Vagina (tissue), 2 donors: ENCODE measurements around the gene ATP5MC2. TPM values are rescaled to one million over a fixed set of nuclear protein-coding genes. Genes with fewer than 3 reads are reported as not detected.

Experiments
- DNase-seq, 2 donors: peaks; one replicate each; pipeline ENCODE4 v3.0.0-alpha.2; 2017; ENCODE audit errors: extremely low spot score in 2 of 2
- H3K27ac ChIP-seq: fragments of 200-600 bp; sonication (generic); one replicate; pipeline ENCODE4 v1.5.1; 2019
- H3K27me3 ChIP-seq: fragments of 200-600 bp; sonication (generic); one replicate; pipeline ENCODE4 v1.5.1; 2019
- H3K36me3 ChIP-seq, 2 donors: fragments of 200-600 bp; sonication (generic); one replicate each; pipeline ENCODE4 v1.5.1; 2017 to 2019
- H3K4me1 ChIP-seq: fragments of 200-600 bp; sonication (generic); one replicate; pipeline ENCODE4 v1.5.1; 2019
- H3K4me3 ChIP-seq, 2 donors: fragments of 200-600 bp; sonication (generic); 1 replicate in 1 of 2; 2 replicates in 1 of 2; pipeline ENCODE4 v1.5.1; 2016 to 2019
- H3K9me3 ChIP-seq: fragments of 200-600 bp; sonication (generic); one replicate; pipeline ENCODE4 v1.5.1; 2019
- POLR2A ChIP-seq, 2 donors: fragments of 450-650 bp; IDR thresholded peaks; one replicate each; pipeline ENCODE4 v1.6.1; 2017; ENCODE audit warnings: antibody characterized with exemption in 2 of 2, mild to moderate bottlenecking in 2 of 2, moderate library complexity in 2 of 2
- POLR2AphosphoS5 ChIP-seq, 2 donors: sonication (generic); formaldehyde crosslinking; IDR thresholded peaks; one replicate each; pipeline ENCODE4 v1.9.0; 2017; ENCODE audit warnings: antibody characterized with exemption in 2 of 2, mild to moderate bottlenecking in 2 of 2, low read depth in 1 of 2; ENCODE audit not compliant: insufficient read depth in 1 of 2
- intact Hi-C: fragments of 100-400 bp; cut with DNase I; formaldehyde crosslinking; loops from one replicate; pipeline ENCODE4 v1.15.1; 2023
- total RNA-seq: library from RNA; depleted of rRNA; stranded (reverse); fragments of >200 nt; gene quantifications from one replicate; pipeline ENCODE4 v1.2.3, GENCODE V29; 2016
- TF ChIP-seq, protein P1 (sequence below), 3 experiments: fragments of 450-650 bp in 2 of 3; fragments of 200-600 bp in 1 of 3; sonication (generic) in 1 of 3; IDR thresholded peaks; one replicate each; pipeline ENCODE4 v1.5.1; 2017 to 2019; ENCODE audit warnings: antibody characterized with exemption in 3 of 3, mild to moderate bottlenecking in 2 of 3, moderate library complexity in 2 of 3

The ATP5MC2 gene
- total RNA-seq, 1 donor from 2014 or later = 311 TPM

DNA sequence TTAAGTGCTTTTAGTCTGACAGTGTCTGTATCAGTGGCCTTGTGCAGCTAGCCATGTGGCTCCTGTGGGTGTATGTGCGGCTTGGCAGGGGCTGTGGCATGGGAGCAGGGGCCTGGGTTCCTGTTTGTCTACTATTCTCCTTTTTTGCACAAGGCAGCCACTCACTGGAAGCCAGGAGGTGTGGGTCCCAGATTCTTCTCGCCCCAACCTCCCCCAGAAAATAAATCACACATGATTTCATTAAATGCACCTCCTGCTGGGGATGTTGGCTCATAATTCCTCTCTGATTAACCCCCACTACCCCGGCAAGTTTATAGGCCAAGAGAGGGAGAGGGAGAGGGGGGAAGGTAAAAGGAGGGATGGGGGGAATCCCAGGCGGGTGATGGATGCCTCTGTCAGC is 33.8 kb upstream of the ATP5MC2 start:
- TF ChIP-seq POLR2A (IDR thresholded peaks at IDR 0.05) = no peak
- TF ChIP-seq, protein P1, sequence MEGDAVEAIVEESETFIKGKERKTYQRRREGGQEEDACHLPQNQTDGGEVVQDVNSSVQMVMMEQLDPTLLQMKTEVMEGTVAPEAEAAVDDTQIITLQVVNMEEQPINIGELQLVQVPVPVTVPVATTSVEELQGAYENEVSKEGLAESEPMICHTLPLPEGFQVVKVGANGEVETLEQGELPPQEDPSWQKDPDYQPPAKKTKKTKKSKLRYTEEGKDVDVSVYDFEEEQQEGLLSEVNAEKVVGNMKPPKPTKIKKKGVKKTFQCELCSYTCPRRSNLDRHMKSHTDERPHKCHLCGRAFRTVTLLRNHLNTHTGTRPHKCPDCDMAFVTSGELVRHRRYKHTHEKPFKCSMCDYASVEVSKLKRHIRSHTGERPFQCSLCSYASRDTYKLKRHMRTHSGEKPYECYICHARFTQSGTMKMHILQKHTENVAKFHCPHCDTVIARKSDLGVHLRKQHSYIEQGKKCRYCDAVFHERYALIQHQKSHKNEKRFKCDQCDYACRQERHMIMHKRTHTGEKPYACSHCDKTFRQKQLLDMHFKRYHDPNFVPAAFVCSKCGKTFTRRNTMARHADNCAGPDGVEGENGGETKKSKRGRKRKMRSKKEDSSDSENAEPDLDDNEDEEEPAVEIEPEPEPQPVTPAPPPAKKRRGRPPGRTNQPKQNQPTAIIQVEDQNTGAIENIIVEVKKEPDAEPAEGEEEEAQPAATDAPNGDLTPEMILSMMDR (IDR thresholded peaks at IDR 0.05) = no peak
- no peak for DNase-seq
- Histone ChIP-seq H3K9me3 (no peaks in the 10 kb centered on the region), H3K27ac (no peak overlapping the region), H3K27me3 (no peaks in the 10 kb centered on the region), H3K4me1 (no peaks in the 10 kb centered on the region), H3K36me3 (peaks cover 0 to 26% of the 10 kb centered on the region in 2 donors), H3K4me3 (no peak overlapping the region)
- intact Hi-C loops = no loop called here

DNA sequence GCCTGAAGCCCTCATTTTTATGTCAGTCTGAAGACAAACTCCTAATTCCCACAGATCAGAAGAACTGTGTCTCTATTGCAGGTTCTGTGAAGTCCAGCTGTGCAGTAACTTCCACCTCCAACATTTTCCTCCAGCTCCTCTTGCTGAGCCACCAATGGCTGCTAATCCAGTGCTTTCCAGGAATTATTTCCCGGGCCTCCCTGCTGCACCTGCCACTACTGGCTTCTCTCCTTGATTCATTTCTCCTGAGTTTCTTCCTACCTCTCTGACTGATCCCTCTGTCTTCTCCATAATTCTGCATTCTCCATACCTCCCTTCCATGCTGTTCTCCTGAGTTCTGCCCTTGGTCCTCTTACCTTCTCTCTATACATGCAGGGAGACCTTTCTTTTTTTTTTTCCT is 30.2 kb upstream of the ATP5MC2 start:
- Histone ChIP-seq H3K4me1 (no peaks in the 10 kb centered on the region), H3K9me3 (no peaks in the 10 kb centered on the region), H3K36me3 (no peaks in the 10 kb centered on the region), H3K27me3 (no peaks in the 10 kb centered on the region), H3K4me3 (no peak overlapping the region), H3K27ac (no peak overlapping the region)
- DNase-seq = no peak
- intact Hi-C loops = no loop called here
- TF ChIP-seq POLR2A (IDR thresholded peaks at IDR 0.05) = no peak

DNA sequence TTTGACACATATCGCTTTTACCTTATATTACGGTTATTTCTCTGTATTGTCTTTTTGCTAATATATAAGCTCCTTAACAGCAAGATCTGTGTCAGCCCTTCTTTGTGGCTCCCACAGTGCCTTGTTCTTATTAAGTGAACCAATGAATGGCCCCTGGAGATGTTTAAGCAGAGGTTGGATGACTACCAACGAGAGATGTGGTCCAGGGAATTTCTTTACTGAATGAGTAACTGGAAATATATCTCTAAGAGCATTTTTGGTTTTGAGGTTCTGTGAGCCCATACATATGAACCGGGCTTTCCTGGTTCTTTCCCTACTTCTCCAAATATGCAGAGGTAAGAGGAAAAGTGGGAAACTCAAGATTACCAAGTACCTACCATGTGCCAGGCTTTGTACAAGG is 27.9 kb upstream of the ATP5MC2 start:
- Histone ChIP-seq H3K36me3 (no peaks in the 10 kb centered on the region), H3K4me3 (no peak overlapping the region), H3K27me3 (no peaks in the 10 kb centered on the region), H3K9me3 (no peaks in the 10 kb centered on the region), H3K4me1 (no peaks in the 10 kb centered on the region), H3K27ac (no peak overlapping the region)
- intact Hi-C loops = loop anchor here (2.0 kb wide), 1 partner anchor 43 kb away; no protein-coding TSS in a partner anchor
- no peak for DNase-seq
- TF ChIP-seq POLR2AphosphoS5 (IDR thresholded peaks at IDR 0.05; ENCODE audit: insufficient read depth in 1 of 2, low read depth in 1 of 2) (no peak), POLR2A (IDR thresholded peaks at IDR 0.05) (no peak)

DNA sequence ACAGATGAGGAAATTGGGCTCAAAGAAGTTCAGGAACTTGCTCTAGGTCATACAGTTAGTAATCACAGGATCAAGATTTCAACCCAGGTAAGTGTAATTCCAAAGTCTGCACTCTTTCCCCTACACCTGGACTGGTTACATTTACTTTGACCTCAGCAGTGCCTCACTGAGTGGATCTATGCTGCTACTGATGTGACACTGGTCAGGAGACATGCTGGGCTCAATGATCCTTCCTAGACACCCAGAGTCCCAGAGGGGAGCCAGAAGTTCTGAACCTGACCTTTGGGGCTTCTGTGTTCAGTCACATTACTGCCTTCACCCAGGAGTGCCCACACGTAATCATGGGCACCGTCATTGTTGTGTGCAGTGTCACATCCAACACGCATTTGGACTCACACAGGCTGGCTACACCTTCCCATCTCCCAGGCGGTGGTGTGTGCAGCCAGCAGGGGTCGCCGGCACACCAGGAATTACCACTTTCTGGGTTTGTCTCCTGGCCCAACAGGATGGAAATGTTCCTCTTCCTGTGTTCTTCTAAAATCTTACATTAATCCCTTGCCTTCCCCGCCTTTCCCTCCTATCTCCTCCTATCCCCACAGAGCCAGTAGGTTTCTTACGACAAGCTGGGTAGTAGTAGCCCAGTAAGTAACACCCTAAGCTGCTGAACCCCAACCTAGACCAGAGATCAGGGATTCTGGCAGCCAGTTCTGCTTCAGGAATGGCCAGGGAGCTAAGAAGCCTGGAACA is 25.8 kb upstream of the ATP5MC2 start:
- Histone ChIP-seq H3K27ac (no peak overlapping the region), H3K4me1 (peaks cover 9% of the 10 kb centered on the region), H3K9me3 (no peaks in the 10 kb centered on the region), H3K36me3 (no peaks in the 10 kb centered on the region), H3K27me3 (no peaks in the 10 kb centered on the region), H3K4me3 (no peak overlapping the region)
- TF ChIP-seq POLR2AphosphoS5 (IDR thresholded peaks at IDR 0.05; ENCODE audit: insufficient read depth in 1 of 2, low read depth in 1 of 2) (peak in 1 of 2 donors; percentile 26), POLR2A (IDR thresholded peaks at IDR 0.05) (no peak)
- TF ChIP-seq, protein P1 (IDR thresholded peaks at IDR 0.05) = peak; percentile 66 to 86 (median 84)
- DNase-seq = no peak
- intact Hi-C loops = loop anchor here (2.0 kb wide), 1 partner anchor 45 kb away; no protein-coding TSS in a partner anchor

DNA sequence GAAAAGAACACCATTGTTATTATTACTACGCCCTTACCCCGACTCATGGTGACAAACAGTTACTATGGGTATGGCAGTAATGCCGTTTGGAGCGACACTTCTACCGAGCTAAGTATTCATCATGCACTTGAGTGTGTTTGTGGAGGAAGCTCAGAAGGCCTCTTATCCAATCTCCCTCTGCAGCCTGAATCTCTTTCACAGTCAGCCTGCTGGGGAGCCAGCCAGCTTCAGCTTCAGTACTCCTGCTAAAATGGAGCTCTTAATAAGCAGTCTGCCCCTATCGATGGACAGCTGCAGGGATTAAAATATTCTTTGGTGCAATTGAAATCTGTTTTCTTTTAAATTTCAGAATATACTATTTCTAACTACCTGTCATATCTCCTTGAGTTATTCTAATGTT is 24.7 kb upstream of the ATP5MC2 start:
- Histone ChIP-seq H3K27ac (no peak overlapping the region), H3K4me1 (peaks cover 20% of the 10 kb centered on the region), H3K27me3 (peaks cover 3% of the 10 kb centered on the region), H3K9me3 (no peaks in the 10 kb centered on the region), H3K36me3 (no peaks in the 10 kb centered on the region), H3K4me3 (no peak overlapping the region)
- no peak for DNase-seq
- intact Hi-C loops = no loop called here
- no peak for TF ChIP-seq POLR2AphosphoS5 (IDR thresholded peaks at IDR 0.05; ENCODE audit: insufficient read depth in 1 of 2, low read depth in 1 of 2)
- TF ChIP-seq POLR2A (IDR thresholded peaks at IDR 0.05) = no peak
- TF ChIP-seq, protein P1 (IDR thresholded peaks at IDR 0.05) = no peak

DNA sequence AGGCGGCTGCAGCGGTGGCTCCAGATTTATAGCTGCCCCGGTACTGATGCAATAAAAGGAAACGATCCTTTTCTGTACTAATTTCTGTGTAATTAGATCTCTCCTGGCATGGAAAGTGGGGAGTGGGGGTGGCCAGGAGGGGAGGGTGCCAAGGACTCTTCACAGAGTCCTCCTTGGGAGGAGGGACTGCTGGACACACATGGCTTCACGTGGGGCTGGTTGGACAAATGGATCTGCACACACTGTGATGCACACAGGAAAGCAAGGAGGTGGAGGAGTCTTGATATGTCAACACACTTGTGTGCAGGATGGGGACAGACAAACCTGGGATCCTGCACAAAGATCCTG is 23.8 kb upstream of the ATP5MC2 start:
- H3K9me3 ChIP-seq = no peaks in the 10 kb centered on the region
- no peak for DNase-seq
- H3K36me3 ChIP-seq = no peaks in the 10 kb centered on the region
- peaks cover 12% of the 10 kb centered on the region for H3K27me3 ChIP-seq
- intact Hi-C loops = no loop called here
- peaks cover 27% of the 10 kb centered on the region for H3K4me1 ChIP-seq
- TF ChIP-seq POLR2AphosphoS5 (IDR thresholded peaks at IDR 0.05; ENCODE audit: insufficient read depth in 1 of 2, low read depth in 1 of 2) = no peak
- TF ChIP-seq, protein P1 (IDR thresholded peaks at IDR 0.05) = no peak
- no peak for TF ChIP-seq POLR2A (IDR thresholded peaks at IDR 0.05)
- no peak overlapping the region for H3K4me3 ChIP-seq
- H3K27ac ChIP-seq = no peak overlapping the region
